EH (cell line): ENCODE measurements around the gene SLC25A45.

Experiments used
- DNase-seq: peaks from one replicate; pipeline ENCODE4 v3.0.0-alpha.2; 2015; ENCODE audit warnings: low read depth

The SLC25A45 gene

DNA sequence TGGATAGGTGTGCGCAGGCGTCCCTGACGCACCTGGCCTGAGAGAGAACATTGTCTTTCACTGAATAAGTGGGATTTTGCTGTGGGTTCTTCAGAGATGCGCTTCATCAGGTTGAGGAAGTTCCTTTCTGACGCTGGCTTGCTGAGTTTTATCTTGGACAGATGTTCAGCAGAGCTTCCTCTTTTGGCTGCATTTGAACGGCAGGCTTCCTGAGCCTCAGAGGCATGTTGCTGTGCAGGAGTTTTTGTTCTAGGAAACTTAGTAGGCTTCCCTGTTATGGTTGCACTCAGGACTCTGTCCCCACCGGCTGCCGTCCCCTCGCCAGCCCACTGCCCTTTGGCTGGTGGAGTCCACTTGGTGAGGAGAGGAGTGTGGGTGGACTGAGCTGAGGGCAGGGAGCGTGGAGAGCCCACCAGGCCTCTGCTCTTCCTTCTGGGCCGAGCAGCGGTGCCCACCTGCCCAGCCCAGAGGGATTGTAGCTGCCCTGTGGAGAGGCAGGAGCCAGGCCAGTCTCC, 21.2 kb upstream of the SLC25A45 start:
- DNase-seq = no peak

- DNase-seq = no peak
These were observed 20.3 kb upstream of the SLC25A45 start for GRCh38 chr11:65402790-65403189.

DNA sequence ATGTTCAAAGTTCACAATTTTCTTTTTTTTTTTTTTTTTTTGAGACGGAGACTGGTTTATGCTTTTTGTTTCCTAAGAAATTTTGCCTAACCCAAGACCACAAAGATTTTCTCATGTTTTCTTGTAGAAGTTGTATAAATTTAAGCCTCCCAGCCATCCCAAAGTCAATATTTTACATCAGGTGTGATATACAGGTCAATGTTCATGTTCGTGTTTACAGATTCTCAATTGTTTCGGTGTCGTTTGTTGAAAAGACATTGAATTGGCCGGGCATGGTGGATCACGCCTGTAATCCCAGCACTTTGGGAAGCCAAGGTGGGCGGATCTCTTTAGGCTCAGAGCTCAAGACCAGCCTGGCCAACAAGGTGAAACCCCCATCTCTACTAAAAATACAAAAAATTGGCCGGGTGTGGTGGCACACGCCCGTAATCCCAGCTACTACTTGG, 19.4 kb upstream of the SLC25A45 start:
- no peak for DNase-seq

- DNase-seq = no peak
These were observed 18.8 kb upstream of the SLC25A45 start for GRCh38 chr11:65401073-65401802.

GRCh38 chr11:65400307-65401072, 18.0 kb upstream of the SLC25A45 start:
- no peak for DNase-seq

DNA sequence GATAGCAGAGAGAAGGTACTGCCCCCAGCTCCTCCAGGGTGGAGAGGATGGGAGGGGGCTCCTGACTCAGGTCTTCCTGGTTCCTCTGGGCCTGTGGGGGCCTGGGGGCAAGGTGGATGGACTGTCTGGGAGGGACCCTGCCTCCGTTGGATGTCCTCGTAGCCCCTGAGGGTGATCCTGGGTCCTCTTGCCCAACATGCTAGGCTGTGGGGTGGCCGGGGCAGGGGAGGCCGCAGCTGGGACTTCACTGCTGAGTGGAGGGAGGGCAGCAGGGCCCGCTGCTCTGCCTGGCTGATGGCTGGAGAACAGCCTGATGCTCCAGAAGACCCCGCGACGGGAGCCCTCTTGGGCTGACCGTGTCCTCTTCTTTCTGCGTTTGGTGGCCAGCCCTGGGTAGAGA, 17.4 kb upstream of the SLC25A45 start:
- no peak for DNase-seq

DNA sequence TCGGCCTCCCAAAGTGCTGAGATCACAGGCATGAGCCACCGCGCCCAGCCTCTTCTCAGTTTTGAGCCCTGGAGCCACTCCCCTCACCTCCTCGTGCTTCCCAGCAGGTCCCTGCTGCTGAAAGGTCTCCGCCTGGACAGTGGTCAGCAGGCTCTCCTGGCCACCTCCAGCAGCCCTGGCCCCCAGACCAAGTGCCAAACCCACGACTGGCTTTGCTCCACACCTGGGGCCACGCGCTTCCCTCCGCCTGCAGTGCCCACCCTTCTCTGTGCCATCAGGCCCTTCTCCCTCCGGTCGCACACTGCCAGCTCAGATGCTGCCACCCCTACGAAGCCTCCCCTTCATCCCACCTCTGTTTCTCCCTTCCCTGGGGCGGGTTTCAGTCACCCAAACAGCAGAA, 16.8 kb upstream of the SLC25A45 start:
- no peak for DNase-seq

- DNase-seq = no peak
These were observed 16.0 kb upstream of the SLC25A45 start for GRCh38 chr11:65398362-65398910.

DNA sequence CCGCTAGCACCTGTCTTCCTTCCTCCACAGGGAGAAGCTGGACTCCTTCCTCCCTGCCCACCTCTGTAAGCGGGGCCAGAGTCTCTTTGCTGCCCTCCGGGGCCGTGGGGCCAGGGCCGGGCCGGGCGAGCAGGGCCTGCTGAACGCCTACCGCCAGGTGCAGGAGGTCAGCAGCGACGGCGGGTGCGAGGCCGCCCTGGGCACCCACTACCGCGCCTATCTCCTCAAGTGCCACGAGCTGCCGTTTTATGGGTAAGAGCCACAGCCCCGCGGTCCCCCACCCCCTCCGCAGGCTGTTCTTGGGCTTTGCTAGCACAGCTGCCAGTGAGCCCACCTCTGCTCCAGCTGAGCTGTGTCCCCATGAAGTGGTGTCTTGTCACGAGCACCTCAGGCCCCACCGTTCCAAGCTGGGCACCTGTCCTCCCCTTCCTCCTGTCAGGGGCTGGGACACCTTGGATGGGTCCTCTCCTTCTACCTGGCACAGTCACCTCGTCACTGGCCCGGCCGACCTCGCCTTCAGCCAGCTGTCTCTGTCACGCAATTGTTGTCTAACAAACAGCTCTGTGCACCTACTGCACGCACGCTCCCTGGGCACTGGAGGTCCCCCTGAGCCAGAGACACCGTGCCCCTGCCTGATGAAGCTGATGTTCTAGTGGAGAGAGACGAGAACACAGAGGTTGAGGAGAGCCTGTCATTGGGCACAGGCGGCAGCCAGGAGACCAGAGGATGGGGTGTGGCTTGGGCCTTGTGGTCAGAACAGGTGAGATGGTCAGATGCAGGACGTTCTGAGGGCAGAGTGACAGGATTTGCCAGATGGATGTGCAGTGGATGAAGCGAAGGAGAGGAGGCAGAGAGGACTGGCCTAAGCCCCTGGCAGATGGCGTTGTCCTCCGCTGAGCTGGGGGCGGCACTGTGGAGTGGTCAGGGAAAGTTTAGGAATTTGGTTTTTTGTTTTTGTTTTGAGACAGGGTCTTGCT, 14.6 kb upstream of the SLC25A45 start:
- DNase-seq = no peak

GRCh38 chr11:65395961-65396530, 13.6 kb upstream of the SLC25A45 start:
- DNase-seq = no peak

GRCh38 chr11:65394125-65394536, 11.7 kb upstream of the SLC25A45 start:
- DNase-seq = no peak

DNA sequence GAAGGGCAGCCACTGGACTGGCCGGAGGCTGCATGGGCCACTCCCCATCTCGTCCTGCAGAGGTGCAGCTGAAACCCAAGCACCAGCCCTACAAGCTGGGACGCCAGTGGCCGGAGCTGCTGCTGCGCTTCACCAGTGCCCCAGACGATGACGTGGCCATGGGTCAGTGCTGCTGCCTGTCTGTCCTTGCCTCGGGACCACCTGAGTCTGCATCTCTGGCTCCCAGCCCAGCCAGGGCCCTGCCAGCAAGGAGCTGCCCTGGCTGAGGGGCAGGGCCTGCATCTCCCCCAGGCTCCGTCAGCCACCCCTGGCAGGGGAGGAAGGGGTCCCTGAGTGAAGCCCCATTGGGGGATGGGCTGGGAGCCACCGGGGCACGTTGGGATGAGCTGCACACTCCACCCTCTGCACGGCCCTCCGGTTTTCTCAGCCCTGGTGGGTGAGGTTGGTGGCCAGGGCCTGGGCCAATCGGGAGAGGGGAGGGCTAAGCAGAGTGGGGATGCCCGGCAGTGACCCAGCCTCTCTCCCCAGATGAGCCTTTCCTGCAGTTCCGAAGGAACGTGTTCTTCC, 11.2 kb upstream of the SLC25A45 start:
- no peak for DNase-seq

- no peak for DNase-seq
These were observed 10.5 kb upstream of the SLC25A45 start for GRCh38 chr11:65392899-65393298.

DNA sequence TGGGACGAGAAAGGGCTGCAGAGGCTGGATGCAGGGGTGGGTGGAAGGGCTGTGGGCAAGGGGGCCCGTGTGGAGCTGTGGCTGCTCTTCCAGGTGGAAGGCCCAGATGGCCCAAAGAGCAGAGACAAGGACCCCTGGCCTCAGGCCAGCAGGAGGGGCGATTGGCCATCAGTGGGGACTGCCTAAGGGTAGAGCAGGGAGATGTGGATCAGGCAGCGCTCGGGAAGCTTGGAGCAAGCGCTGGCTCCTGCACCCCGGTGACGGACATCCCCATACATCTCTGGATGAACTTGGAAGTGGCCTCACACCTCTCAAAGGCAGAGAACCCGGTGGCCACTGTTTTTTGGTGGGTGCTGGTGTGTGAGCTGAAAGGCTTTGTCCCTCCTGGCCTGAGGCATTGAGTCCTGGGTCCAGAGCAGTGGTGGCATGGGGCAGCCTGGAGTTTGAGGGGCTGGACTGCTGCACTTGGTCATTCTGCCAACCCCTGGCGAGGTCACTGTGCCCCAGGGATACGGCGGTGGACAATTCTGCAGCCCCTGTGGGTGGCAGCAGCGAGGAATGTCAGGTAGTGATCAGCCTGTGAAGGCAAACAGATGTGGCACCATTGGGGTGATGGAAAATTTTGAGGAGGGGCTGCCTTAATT, 9.9 kb upstream of the SLC25A45 start:
- DNase-seq = no peak

DNA sequence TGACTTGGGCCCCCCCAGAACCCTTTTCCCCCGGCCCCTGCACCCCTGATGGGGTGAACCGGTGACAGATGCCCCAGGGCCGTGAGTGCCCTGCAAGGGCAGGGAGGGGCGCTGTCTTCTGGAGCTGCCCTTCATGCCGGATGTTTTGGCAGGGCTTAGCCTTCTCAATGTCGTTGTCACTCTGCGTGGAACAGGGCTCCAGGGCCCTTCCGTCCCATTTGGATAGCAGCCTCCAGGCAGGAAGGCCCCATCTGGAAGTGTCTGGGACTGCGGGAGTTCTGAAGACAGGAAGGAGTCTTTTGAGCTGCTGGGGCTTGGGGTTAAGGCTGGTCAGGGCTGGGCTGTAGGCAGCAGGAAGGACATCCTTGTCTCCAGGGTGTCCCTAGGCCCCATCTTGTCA, 8.6 kb upstream of the SLC25A45 start:
- peak; percentile 78 for DNase-seq

GRCh38 chr11:65390099-65390941, 7.9 kb upstream of the SLC25A45 start:
- DNase-seq = peak; percentile 54

DNA sequence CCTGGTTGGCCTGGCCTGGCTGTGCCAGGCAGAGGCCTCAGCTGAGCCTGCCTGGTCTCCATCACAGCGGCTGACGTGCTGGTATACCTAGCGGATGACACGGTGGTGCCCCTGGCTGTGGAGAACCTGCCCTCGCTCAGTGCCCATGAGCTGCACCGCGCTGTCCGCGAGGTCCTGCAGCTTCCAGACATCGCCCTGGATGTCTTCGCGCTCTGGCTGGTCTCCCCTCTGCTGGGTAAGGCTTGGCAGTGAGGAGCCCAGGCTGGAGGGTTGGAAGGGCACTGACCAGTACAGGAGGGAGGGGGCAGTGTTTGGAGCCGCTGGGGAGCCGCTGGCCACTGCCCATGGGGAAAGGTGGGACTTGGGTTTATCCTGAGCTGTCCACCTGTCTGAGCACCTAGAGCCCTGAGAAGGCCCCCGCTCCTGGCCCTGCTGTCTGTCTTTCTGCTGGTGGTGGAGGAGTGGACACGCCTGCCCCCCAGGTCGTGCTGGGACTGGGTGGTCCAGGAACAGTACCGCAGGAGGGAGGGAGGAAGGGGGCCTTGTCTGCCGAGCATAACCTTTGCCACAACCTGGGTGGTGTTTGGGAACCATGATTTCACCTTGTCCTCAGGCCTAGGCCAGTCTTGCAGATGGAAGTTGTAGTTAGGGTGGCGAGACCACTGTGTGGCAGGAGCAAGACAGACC, 7.0 kb upstream of the SLC25A45 start:
- DNase-seq = no peak

- no peak for DNase-seq
These were observed 6.3 kb upstream of the SLC25A45 start for GRCh38 chr11:65388731-65389130.
